Embryonic facial prominence (tissue), 1 donor: ENCODE measurements around the gene LSM7.

ENCODE experiments used
- DNase-seq: peaks from one replicate; pipeline ENCODE4 v3.0.0-alpha.2; 2016; ENCODE audit errors: extremely low spot score

LSM7 gene

DNA sequence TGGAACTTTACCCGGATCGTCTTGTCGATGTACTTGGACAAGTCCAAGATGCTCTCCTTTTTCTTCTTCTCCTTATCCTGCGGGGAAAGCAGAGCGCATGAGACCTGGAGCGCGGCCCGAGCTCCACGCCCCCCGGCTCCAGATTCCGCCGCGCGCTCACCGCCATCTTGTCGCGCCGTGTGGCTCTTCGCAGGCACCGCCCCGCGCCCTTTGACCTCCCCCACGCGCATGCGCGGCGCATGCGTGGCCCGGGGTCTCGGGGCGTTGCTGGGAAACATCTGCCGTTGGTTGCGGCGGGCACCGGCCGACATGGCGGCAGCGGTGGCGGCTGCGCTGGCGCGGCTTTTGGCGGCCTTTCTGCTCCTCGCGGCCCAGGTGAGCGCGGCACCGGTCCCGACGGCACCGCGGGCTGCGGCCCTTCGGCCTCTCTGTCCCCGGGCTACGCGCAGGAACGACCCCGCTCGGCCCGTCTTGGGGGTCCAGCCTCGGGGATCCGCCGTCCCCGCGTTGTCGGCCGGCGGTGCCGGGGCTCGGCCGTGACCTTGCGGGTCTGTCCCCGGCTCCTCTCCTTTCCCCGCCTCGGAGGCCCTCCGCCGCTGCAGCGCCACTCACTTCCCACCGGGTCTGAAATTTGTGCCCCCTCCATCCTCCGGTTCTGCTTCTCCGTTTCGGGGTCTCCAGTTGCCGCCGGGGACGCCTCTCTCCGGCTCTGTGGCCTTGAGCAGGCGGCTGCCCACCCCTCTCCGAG is at the start of gene LSM7, which contains the start of gene SPPL2B:
LSM7 (minus strand) TSS at position 186 of the 748 bp plus-strand sequence; CDS start at position 166, 20 bp downstream.
SPPL2B (plus strand) TSS at position 284 of the 748 bp plus-strand sequence; CDS start at position 310, 26 bp downstream.
- peak; percentile 63 for DNase-seq

- no peak for DNase-seq
Observed at GRCh38 chr19:2376784-2377519, 48.6 kb upstream of the LSM7 start.

DNA sequence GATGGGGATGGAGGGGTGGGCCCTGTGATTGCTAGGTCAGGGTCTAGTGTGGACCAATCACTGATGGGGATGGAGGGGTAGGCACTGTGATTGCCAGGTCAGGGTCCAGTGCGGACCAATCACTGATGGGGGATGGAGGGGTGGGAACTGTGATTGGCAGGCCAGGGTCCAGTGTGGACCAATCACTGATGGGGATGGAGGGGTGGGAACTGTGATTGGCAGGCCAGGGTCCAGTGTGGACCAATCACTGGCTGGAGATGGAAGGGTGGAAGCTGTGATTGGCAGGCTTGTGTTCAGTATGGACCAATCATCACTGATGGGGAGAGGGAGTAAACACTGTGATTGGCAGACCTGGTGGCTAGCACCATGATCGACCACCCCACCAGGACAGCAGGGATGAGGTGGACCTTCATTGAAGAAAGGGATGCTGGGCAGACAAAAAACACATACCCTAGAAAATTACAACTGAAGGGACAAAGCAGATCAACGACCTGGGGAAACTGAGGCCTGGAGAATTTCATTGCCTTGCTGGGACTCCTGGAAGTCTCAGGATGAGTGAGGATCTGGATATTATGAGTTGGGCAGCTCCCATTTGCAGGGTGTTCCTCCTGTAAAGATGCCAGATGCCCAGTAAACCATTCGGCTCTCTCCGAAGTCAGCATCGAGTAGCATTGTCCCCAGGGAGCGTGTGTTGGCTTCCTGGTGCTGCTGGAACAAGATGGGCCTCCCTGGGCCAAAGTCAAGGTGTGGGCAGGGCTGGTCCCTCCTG is 47.2 kb upstream of the LSM7 start:
- no peak for DNase-seq

DNA sequence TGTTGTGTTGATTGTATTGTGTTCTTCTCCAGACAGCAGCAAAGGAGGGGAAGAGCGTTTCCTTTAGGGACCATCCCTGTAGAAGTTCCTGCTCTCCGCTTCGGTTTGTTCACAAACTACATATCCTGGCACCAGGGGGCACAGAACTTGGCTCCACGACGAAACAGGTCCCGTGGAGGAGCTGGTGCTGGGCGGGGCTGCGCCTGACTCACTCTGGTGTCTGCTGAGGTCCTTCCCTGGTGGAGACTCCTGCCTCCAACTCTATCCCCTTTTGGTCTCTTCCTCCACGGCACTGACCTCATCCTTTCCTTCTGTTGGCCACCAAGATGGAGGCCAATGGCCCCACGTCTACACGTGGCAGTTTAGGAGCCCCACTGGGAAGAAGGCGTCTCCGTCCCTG is 46.4 kb upstream of the LSM7 start:
- no peak for DNase-seq

DNA sequence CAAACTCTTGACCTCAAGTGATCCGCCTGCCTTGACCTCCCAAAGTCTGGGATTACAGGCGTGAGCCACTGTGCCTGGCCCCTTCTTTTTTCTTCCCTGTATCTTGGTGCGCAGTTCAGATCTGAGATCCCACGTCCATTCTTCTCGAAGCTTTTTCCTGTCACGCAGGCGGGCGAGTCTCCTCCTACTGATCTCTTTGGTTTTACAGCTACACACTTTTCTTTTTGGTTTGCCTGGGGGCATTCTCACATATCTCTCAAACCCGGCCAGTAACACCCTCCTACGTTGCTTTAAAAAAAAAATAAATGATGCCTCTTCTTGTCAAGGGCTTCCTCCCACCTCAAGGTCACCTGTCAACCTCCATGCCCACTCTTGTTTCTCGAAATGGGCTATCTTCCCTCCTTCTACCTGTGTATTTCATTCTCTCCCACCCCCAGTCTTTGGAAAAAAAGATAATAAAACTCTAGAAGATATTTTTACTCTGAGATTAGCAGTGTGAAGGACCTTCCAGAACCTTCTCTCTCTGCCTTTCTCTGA is 43.8 kb upstream of the LSM7 start:
- DNase-seq = no peak

GRCh38 chr19:2371656-2372055 is 43.3 kb upstream of the LSM7 start:
- no peak for DNase-seq

DNA sequence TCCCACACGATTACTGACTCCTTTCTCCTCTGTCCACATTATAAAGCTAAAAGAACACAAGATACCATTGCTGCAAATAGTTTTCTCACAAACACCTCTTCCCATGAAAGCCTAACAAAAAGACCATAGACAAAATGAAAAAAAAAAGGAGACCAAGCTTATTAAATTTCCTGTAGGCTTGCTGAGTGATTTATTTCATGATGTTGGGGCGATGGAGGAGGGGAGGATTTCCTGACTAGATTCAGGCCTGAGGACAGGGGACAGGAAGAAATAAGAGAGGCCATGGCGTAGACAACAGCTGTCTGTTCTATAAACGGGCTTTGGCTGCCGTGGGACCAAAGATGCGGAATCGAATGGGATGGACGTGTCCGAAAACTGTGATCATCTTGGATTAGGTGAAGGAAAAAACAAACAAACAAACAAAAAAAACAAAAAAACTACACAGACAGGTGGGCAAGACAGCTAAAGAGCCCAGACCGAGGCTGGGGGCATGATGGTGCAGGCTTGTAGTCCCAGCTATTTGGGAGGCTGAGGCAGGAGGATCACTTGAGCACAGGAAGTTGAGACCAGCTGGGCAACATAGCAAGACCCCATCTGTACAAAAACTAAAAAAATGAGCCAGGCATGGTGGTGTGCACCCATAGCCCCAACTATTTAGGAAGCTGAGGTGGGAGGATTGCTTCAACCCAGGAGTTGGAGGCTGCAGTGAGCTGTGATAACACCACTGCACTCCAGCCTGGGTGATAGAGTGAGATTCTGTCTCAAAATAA is 37.0 kb upstream of the LSM7 start:
- no peak for DNase-seq

- no peak for DNase-seq
Observed at GRCh38 chr19:2363419-2363818, 35.0 kb upstream of the LSM7 start.

DNA sequence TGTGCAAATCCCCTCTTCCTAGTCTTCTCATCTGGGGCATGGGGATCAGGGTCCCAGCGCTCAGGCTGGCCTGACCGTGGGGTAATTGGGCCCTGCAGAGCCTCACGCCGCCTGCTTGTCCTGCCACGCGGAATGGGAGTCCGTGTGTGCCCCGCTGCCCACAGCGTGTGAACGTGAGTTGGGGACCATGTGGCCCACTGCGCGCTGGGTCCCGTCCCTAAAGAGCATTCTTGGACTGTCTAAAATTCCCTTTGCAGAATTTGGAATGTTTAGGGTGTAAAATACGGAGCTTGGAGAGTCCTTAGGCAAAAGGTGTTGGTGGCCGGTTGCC is 34.5 kb upstream of the LSM7 start:
- DNase-seq = no peak

DNA sequence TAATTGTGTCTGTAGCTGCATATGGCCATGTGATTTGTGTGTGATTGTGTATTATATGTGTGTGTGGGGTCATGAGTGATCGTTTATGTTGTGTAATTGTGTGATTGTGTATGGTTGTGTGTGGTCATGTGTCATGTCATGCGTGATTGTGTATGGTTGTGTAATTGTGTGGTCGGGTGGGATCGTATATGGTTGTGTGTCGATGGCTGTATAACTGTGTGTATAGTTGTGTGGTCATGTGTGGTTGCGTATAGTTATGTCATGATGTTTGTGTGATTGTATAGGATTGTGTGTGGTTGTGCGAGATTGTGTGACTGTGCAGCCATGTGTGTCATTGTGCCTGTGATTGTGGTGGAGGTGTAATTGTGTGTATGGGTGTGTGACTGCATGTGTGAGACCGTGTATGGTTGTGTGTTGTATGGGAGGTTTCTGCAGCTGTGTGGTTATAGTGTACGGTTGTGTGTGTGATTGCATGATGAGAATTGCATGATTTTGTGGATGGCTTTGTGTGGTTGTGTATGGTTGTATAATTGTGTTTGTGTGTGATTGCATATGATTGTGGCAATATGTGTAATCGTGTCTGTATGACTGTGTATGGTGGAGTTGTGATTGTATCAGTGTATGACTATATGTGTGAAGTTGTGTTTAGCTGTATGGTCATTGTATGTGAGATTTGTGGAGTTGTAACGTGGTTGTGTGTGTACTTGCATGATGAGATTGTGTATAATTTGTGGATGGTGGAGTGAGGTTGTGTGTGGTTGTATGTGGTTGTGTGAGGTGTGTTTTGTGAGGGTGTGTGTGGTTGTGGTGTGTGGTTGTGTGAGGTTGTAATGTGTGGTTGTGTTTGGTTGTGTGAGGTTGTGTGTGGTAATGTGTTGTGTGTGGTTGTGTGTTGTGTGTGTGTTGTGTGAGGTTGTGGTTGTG is 33.9 kb upstream of the LSM7 start:
- no peak for DNase-seq

- no peak for DNase-seq
Observed at GRCh38 chr19:2361246-2362045, 33.1 kb upstream of the LSM7 start.

DNA sequence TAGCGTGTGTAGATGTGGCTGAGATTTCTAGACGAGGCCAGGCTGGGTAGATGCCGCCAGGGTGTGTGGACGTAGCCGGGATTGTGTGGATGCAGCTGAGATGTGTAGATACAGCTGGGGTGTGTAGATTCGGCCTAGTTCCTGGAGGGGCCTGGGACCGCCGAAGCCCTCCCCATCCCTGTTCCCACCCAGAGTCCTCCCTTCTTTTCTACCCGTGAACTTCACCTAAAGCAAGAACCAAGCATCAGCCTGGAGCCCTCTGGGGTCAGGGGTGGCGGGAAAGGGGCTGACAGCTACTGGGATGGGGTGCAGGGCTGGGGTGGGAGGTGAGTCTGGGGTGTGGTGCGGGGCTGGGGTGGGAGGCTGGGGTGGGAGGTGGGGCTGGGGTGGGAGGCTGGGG is 32.4 kb upstream of the LSM7 start:
- no peak for DNase-seq

DNA sequence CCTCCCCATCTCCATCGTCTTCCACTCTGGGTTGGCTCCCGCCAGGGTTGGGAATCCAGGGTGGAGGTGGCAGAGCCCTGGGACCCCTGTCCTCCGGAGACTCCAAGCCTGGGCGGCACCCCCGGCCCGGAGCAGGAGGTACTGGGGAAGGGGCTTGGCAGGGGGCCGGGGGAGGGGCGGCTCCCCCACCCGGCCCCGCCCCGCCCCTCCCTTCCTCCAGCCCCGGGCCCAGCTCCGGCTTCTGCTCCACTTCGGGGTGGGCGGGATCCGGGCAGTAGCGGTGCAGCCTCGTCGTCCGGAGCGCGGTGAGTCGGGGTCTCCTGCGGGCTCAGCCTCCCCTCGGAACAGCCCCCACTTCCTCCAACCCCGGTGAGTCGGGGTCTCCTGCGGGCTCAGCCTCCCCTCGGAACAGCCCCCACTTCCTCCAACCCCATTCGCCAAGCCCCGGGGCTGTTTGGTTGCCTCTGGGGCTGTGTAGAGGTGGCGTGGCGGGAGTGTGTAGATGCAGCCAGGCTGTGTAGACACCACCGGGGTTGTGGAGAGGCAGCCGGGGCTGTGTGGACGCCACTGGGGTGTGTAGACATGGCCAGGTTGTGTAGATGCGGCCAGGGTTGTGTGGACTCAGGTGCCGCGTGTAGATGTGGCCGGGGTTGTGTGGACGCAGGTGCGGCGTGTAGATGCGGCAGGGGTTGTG is 31.8 kb upstream of the LSM7 start, which contains the start of gene TMPRSS9:
TMPRSS9 (plus strand) TSS at position 274 of the 694 bp plus-strand sequence. CDS start 29,521 bp downstream, outside the sequence.
- DNase-seq = no peak

DNA sequence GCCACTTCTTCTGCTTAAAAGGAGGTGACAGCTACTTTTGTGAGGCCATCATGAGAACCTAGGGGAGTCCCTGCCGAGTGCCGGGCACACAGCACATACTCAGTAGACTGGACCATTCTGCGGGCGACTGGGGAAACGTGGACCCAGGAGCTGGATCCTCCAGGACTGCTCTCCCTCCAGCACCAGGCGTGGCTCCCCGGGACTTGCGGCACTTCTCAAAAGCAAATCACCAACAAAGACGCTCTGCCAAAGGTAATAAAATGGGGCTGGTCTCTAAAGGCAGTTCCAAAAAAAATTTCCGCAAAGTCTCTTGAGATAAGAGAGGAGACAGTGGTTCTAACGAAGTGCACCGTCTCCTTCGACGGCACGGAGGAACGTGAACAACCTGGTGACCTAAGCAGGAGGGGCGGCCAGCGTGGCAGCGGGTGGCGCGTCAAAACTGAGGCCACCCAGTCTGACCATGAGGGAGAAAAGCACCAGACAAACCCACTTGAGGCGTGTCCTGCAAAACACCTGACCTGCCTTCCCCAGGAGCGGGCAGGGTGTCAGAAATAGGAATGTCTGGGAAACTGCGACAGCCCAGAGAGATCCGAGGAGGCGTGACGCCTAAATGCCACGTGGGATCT is 30.3 kb upstream of the LSM7 start:
- DNase-seq = no peak

DNA sequence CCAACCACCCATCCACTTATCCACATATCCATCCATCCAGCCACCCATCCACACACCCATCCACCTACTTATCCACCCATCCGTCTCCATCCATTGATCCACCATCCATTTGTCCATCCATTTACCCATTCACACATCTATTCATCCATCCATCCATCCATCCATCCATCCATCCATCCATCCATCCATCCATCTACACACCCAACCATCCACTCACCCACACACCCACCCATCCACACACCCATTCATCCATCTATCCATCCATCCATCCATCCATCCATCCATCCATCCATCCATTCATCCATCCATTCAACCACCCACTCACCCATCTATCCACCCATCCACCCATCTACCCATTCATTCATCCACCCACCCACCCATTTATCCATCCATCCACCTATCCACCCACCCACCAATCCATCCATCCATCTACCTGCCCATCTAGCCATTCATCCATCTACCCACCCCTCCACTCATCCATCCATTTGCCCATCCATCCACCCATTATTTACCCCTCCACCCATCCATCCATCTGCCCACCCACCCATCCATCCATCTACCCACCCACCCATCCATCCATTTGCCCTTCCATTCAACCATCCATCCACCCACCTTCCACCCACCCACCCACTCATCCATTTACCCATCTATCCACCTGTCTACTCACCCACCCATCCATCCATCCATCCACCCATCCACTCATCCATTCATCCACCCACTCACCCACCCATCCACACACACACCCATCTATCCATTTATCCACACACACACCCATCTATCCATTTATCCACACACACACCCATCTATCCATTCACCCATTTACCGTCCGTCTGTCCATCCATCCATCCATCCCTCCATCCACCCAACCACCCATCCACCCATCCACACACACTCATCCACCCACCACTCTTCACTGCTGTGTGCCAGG is 29.2 kb upstream of the LSM7 start:
- no peak for DNase-seq

- no peak for DNase-seq
Observed at GRCh38 chr19:2356036-2356646, 27.8 kb upstream of the LSM7 start.
